PC-3 (cell line): ENCODE data around the gene EPS8L2. TPM values are rescaled to one million over a fixed set of nuclear protein-coding genes. Genes with fewer than 3 reads are reported as not detected.

Experiments
- ATAC-seq: fragments of 200-7000 bp; cut with Tn5 transposase; 2 replicates; pipeline ENCODE4 v1.9.1; 2020; ENCODE audit warnings: mild to moderate bottlenecking, moderate library complexity
- BruUV-seq: library from RNA; stranded (reverse); fragments of 400-500 nt; replicated peaks from 2 replicates; lab custom pipeline; 2021; lab: Mats Ljungman, UMichigan
- CTCF ChIA-PET: fragments of 300-600 bp; sonication (Branson Sonifier 250); formaldehyde crosslinking; loops from one replicate; lab custom pipeline; 2022; ENCODE audit warnings: antibody characterized with exemption; lab: Charles Lee
- POLR2A ChIA-PET: fragments of 300-600 bp; sonication (Branson Sonifier 250); formaldehyde crosslinking; loops from one replicate; lab custom pipeline; 2022; ENCODE audit warnings: antibody characterized with exemption; ENCODE audit not compliant: unreplicated experiment; lab: Charles Lee
- DNase-seq: peaks from one replicate; pipeline ENCODE4 v3.0.0-alpha.2; 2015
- H2AFZ ChIP-seq: fragments of 300-600 bp; sonication (generic); 2 replicates; pipeline ENCODE4 v1.6.0; 2016; ENCODE audit warnings: antibody characterized with exemption, low read length
- H3F3A ChIP-seq: fragments of 300-600 bp; sonication (generic); one replicate; pipeline ENCODE4 v1.6.0; 2017; ENCODE audit warnings: antibody characterized with exemption, low read length, control low read depth, mild to moderate bottlenecking; ENCODE audit not compliant: unreplicated experiment
- H3K27ac ChIP-seq: fragments of 300-600 bp; sonication (generic); 2 replicates; pipeline ENCODE4 v1.5.1; 2016; ENCODE audit warnings: mild to moderate bottlenecking, low read length
- H3K27me3 ChIP-seq: fragments of 300-600 bp; sonication (generic); 2 replicates; pipeline ENCODE4 v1.6.1; 2016; ENCODE audit warnings: low read length, mixed read lengths
- H3K36me3 ChIP-seq: fragments of 300-600 bp; sonication (generic); 2 replicates; pipeline ENCODE4 v1.6.1; 2016; ENCODE audit warnings: low read depth, mixed run types, low read length, mixed read lengths
- H3K4me1 ChIP-seq: fragments of 300-600 bp; sonication (generic); 2 replicates; pipeline ENCODE4 v1.5.1; 2016; ENCODE audit warnings: low read length; ENCODE audit not compliant: insufficient read depth
- H3K4me2 ChIP-seq: fragments of 300-600 bp; sonication (generic); 2 replicates; pipeline ENCODE4 v1.6.0; 2016; ENCODE audit warnings: low read length
- H3K4me3 ChIP-seq: fragments of 300-600 bp; sonication (generic); 2 replicates; pipeline ENCODE4 v1.5.1; 2016; ENCODE audit warnings: mild to moderate bottlenecking, low read length, mixed read lengths
- H3K79me2 ChIP-seq: fragments of 300-600 bp; sonication (generic); 2 replicates; pipeline ENCODE4 v1.6.1; 2017; ENCODE audit warnings: low read length, mixed read lengths
- H3K9ac ChIP-seq: fragments of 300-600 bp; sonication (generic); 2 replicates; pipeline ENCODE4 v1.6.0; 2016; ENCODE audit warnings: mild to moderate bottlenecking, low read length
- H3K9me2 ChIP-seq: fragments of 300-600 bp; sonication (generic); replicated peaks from 2 replicates; pipeline ENCODE4 v1.6.1; 2016; ENCODE audit warnings: mixed run types, low read length, mixed read lengths
- H3K9me3 ChIP-seq: fragments of 300-600 bp; sonication (generic); 2 replicates; pipeline ENCODE4 v1.6.1; 2016; ENCODE audit warnings: low read length, mixed read lengths
- H4K20me1 ChIP-seq: fragments of 300-600 bp; sonication (generic); 2 replicates; pipeline ENCODE4 v1.6.1; 2016; ENCODE audit warnings: low read length, mixed read lengths
- EZH2 ChIP-seq: fragments of 300-600 bp; sonication (generic); IDR thresholded peaks from one replicate; pipeline ENCODE4 v1.6.1; 2017; ENCODE audit warnings: antibody characterized with exemption, mild to moderate bottlenecking, low read length; ENCODE audit not compliant: unreplicated experiment
- EZH2phosphoT487 ChIP-seq: fragments of 300-600 bp; sonication (generic); IDR thresholded peaks from 2 replicates; pipeline ENCODE4 v1.6.1; 2018; ENCODE audit warnings: mild to moderate bottlenecking, antibody characterized with exemption, low read length, borderline replicate concordance
- intact Hi-C: fragments of 100-400 bp; cut with micrococcal nuclease; formaldehyde crosslinking; loops from 2 replicates; pipeline ENCODE4 v1.9.0; 2023
- total RNA-seq: library from RNA; depleted of rRNA; stranded (reverse); fragments of >200 nt; gene quantifications from 2 replicates; pipeline ENCODE4 v1.2.3, GENCODE V29; 2014
- TF ChIP-seq, protein P1 (sequence below): fragments of 300-600 bp; sonication (generic); conservative IDR thresholded peaks from 2 replicates; pipeline ENCODE4 v1.5.1; 2017; ENCODE audit warnings: antibody characterized with exemption, low read depth, mild to moderate bottlenecking, low read length

The EPS8L2 gene
- total RNA-seq, 1 experiment from 2014 or later: 127 TPM

GRCh38 chr11:702462-703461 lies 3.3 kb upstream of the EPS8L2 start:
- Histone ChIP-seq H3K27me3 (no peaks in the 10 kb centered on the region), H3K9me3 (no peaks in the 10 kb centered on the region), H3K9ac (no peak overlapping the region), H3K4me2 (peak overlapping the region; percentile 27), H3K36me3 (no peaks in the 10 kb centered on the region; the same call in 1 of the 2 replicates), H3K4me3 (no peak overlapping the region), H3K9me2 (no peaks in the 10 kb centered on the region), H3K4me1 (peaks cover 42% of the 10 kb centered on the region), H4K20me1 (no peaks in the 10 kb centered on the region), H3F3A (no peaks in the 10 kb centered on the region), H3K27ac (0 out of 2 replicates have a peak overlapping the region, but pooled peaks have one; percentile 19), H2AFZ (no peak overlapping the region), H3K79me2 (peaks cover 40% of the 10 kb centered on the region)
- ChIA-PET POLR2A (interaction anchor here (0.6 kb wide), 1 partner anchor 61 kb away, joined by 3 read pairs; no protein-coding TSS in a partner anchor), CTCF (interaction anchor here (0.5 kb wide), 1 partner anchor 40 kb away, joined by 3 read pairs; no protein-coding TSS in a partner anchor)
- DNase-seq (peak; percentile 49), ATAC-seq (peak; percentile 25)
- TF ChIP-seq, protein P1, sequence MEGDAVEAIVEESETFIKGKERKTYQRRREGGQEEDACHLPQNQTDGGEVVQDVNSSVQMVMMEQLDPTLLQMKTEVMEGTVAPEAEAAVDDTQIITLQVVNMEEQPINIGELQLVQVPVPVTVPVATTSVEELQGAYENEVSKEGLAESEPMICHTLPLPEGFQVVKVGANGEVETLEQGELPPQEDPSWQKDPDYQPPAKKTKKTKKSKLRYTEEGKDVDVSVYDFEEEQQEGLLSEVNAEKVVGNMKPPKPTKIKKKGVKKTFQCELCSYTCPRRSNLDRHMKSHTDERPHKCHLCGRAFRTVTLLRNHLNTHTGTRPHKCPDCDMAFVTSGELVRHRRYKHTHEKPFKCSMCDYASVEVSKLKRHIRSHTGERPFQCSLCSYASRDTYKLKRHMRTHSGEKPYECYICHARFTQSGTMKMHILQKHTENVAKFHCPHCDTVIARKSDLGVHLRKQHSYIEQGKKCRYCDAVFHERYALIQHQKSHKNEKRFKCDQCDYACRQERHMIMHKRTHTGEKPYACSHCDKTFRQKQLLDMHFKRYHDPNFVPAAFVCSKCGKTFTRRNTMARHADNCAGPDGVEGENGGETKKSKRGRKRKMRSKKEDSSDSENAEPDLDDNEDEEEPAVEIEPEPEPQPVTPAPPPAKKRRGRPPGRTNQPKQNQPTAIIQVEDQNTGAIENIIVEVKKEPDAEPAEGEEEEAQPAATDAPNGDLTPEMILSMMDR: no peak
- TF ChIP-seq EZH2: no peak
- no peak for TF ChIP-seq EZH2phosphoT487
- intact Hi-C loops: no loop called here
- no TSS peak for BruUV-seq

GRCh38 chr11:703506-703905 lies 2.5 kb upstream of the EPS8L2 start:
- DNase-seq: no peak
- BruUV-seq: TSS peak; percentile 24
- no peaks in the 10 kb centered on the region for H3K9me3 ChIP-seq
- no peak overlapping the region for H2AFZ ChIP-seq
- no peaks in the 10 kb centered on the region for H3K27me3 ChIP-seq
- no peaks in the 10 kb centered on the region for H3F3A ChIP-seq
- peaks cover 42% of the 10 kb centered on the region for H3K4me1 ChIP-seq
- H3K79me2 ChIP-seq: peaks cover 40% of the 10 kb centered on the region
- no peak overlapping the region for H3K4me2 ChIP-seq
- H3K27ac ChIP-seq: no peak overlapping the region
- ChIA-PET POLR2A (no interaction called here), CTCF (interaction anchor here (0.5 kb wide), 1 partner anchor 41 kb away, joined by 3 read pairs; no protein-coding TSS in a partner anchor)
- no peaks in the 10 kb centered on the region; the same call in 1 of the 2 replicates for H4K20me1 ChIP-seq
- H3K4me3 ChIP-seq: no peak overlapping the region
- intact Hi-C loops: no loop called here
- no peaks in the 10 kb centered on the region for H3K9me2 ChIP-seq
- ATAC-seq: no peak
- TF ChIP-seq EZH2phosphoT487: no peak
- TF ChIP-seq, protein P1: no peak
- TF ChIP-seq EZH2: no peak
- no peaks in the 10 kb centered on the region; the same call in 1 of the 2 replicates for H3K36me3 ChIP-seq
- no peak overlapping the region for H3K9ac ChIP-seq
